GM21515 (cell line): ENCODE results near the gene ADRA2A.

Experiments
- ATAC-seq: cut with Tn5 transposase; IDR thresholded peaks from one replicate; pipeline ENCODE4 v1.9.1; 2021; ENCODE audit not compliant: unreplicated experiment

ADRA2A gene

GRCh38 chr10:111083222-111084095 is 6.6 kb downstream of the ADRA2A start:
- ATAC-seq = no peak

- no peak for ATAC-seq
Observed at GRCh38 chr10:111084366-111085255, 7.8 kb downstream of the ADRA2A start.

GRCh38 chr10:111085690-111086353 is 9.0 kb downstream of the ADRA2A start:
- no peak for ATAC-seq

GRCh38 chr10:111086574-111086973 is 9.7 kb downstream of the ADRA2A start:
- no peak for ATAC-seq

GRCh38 chr10:111087331-111087756 is 10.5 kb downstream of the ADRA2A start:
- no peak for ATAC-seq

GRCh38 chr10:111087968-111088505 is 11.2 kb downstream of the ADRA2A start:
- no peak for ATAC-seq

- ATAC-seq = no peak
Observed at GRCh38 chr10:111089293-111089692, 12.5 kb downstream of the ADRA2A start.

- no peak for ATAC-seq
Observed at GRCh38 chr10:111091833-111092232, 15.0 kb downstream of the ADRA2A start.

- no peak for ATAC-seq
Observed at GRCh38 chr10:111093741-111094380, 17.0 kb downstream of the ADRA2A start.

- no peak for ATAC-seq
Observed at GRCh38 chr10:111098679-111099437, 22.0 kb downstream of the ADRA2A start.

GRCh38 chr10:111100198-111100597 is 23.4 kb downstream of the ADRA2A start:
- ATAC-seq = no peak

GRCh38 chr10:111101796-111102195 is 25.0 kb downstream of the ADRA2A start:
- ATAC-seq = no peak

GRCh38 chr10:111102359-111102837 is 25.6 kb downstream of the ADRA2A start:
- no peak for ATAC-seq

GRCh38 chr10:111103196-111103840 is 26.5 kb downstream of the ADRA2A start:
- ATAC-seq = no peak

GRCh38 chr10:111104811-111105210 is 28.0 kb downstream of the ADRA2A start:
- no peak for ATAC-seq

- no peak for ATAC-seq
Observed at GRCh38 chr10:111106081-111106480, 29.3 kb downstream of the ADRA2A start.

- ATAC-seq = no peak
Observed at GRCh38 chr10:111107023-111107422, 30.2 kb downstream of the ADRA2A start.

GRCh38 chr10:111107846-111108245 is 31.0 kb downstream of the ADRA2A start:
- ATAC-seq = no peak

GRCh38 chr10:111108441-111108840 is 31.6 kb downstream of the ADRA2A start:
- no peak for ATAC-seq
